22Rv1 (cell line): ENCODE results near the gene GPR135.

Experiments
- H3K27ac ChIP-seq: fragments of 450-650 bp; 2 replicates; pipeline ENCODE4 v1.5.1; 2017
- ZFX ChIP-seq: fragments of 450-650 bp; IDR thresholded peaks from 2 replicates; pipeline ENCODE4 v1.6.1; 2017; ENCODE audit warnings: antibody characterized with exemption, borderline replicate concordance
- TF ChIP-seq, protein P1 (sequence below): fragments of 450-650 bp; IDR thresholded peaks from 2 replicates; pipeline ENCODE4 v1.5.1; 2017; ENCODE audit warnings: mild to moderate bottlenecking

GPR135 gene

DNA sequence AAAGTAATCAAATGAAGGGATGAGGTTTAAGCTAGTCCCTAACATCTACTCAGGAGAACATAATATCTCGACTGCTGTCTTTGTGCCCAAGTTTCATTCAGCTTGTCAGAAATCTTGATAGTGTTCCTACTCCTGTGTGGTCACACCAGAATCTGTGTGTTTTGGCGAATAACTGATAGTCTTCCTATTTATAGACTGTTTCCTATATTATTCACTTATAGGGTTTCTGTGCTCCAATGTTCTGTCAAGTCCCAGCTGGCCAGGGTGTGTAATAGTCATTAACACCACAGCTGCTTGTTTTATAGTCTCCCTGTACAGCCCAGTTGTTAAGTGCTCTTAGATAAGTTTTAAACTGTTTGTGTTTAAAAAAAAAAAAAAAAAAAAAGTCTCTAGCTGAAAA lies 45.9 kb downstream of the GPR135 start:
- no peak overlapping the region for H3K27ac ChIP-seq
- TF ChIP-seq, protein P1, sequence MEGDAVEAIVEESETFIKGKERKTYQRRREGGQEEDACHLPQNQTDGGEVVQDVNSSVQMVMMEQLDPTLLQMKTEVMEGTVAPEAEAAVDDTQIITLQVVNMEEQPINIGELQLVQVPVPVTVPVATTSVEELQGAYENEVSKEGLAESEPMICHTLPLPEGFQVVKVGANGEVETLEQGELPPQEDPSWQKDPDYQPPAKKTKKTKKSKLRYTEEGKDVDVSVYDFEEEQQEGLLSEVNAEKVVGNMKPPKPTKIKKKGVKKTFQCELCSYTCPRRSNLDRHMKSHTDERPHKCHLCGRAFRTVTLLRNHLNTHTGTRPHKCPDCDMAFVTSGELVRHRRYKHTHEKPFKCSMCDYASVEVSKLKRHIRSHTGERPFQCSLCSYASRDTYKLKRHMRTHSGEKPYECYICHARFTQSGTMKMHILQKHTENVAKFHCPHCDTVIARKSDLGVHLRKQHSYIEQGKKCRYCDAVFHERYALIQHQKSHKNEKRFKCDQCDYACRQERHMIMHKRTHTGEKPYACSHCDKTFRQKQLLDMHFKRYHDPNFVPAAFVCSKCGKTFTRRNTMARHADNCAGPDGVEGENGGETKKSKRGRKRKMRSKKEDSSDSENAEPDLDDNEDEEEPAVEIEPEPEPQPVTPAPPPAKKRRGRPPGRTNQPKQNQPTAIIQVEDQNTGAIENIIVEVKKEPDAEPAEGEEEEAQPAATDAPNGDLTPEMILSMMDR, result no peak
- TF ChIP-seq ZFX, result no peak

DNA sequence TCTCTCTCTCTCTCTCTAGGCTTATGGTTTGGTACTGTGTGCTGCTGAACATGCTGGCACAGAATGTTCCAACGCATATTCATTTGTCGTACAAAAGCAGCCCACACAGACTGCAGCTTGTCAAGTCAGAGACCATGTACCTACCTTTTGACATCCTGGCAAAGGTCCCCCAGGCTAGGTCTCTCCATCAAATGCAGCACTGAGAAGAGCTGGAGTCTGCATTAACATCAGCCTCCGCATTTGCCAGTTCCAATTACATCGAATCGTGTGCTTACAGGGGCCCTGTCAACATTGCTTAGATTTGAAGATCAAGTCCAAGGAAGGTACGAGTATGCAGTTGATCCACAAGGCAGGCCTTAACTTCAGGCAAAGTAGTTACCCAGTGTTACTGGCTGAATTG lies 47.9 kb downstream of the GPR135 start:
- H3K27ac ChIP-seq, result no peak overlapping the region
- no peak for TF ChIP-seq ZFX
- TF ChIP-seq, protein P1, result no peak

DNA sequence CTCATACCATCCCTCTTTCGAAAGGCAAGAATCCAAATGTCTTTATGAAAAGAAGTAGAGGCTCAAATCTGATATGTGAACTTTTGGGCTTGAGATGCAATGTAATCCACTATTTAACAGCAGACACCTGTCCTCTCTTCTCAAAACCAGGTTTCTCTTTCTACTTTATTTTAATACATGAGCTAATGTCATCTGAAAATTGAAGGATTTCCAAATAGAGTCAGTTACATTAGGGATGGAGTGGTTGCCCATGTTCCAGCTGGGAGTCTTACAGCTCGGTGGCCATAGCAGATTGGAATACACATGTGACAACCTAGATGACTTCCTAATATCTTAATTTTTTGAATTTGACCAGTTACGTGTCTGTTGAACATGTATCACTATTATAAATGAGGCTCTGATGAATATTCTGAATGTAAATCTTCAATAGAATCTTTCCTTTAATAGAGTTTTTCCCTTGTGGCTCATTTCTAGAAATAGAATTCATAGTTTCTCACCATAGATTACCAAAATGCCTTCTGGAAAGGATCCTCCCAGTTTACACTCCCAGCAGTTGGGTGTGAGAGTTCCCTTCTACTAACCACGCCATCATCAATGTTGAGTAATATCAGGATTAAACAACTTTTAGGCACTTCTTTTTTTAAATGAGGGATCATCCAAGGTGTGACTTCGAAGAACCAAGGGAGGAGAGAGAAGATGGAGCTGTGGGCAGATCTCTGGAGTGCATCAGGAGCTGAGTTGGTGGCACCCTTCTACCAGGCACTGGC lies 49.2 kb downstream of the GPR135 start:
- no peak for TF ChIP-seq ZFX
- TF ChIP-seq, protein P1, result no peak
- H3K27ac ChIP-seq, result no peak overlapping the region
